WTC11 (cell line): Measurements from ENCODE around the gene LYAR. TPM values are rescaled to one million over a fixed set of nuclear protein-coding genes. Genes with fewer than 3 reads are reported as not detected.
A peak's percentile ranks its signal among the peaks of the same experiment; 100 is the strongest.

ENCODE experiments used
- ATAC-seq: fragments of 200-7000 bp; cut with Tn5 transposase; 2 replicates; pipeline ENCODE4 v1.10.0; 2021; ENCODE audit warnings: mild to moderate bottlenecking, moderate library complexity
- CTCF ChIA-PET: fragments of 300-600 bp; sonication (Branson Sonifier 250); formaldehyde crosslinking; loops from one replicate; lab custom pipeline; 2021; ENCODE audit warnings: antibody characterized with exemption; lab: Charles Lee
- POLR2A ChIA-PET: fragments of 350-600 bp; sonication (Branson Sonifier 250); formaldehyde crosslinking; loops from one replicate; lab custom pipeline; 2021; ENCODE audit warnings: antibody characterized with exemption; lab: Charles Lee
- DNase-seq: peaks from one replicate; pipeline ENCODE4 v3.0.0; 2021; ENCODE audit warnings: low spot score
- H3K27ac Mint-ChIP-seq: 2 replicates; pipeline ENCODE4 v1.8.0; 2021; ENCODE audit warnings: mixed read lengths
- H3K27me3 Mint-ChIP-seq: 2 replicates; pipeline ENCODE4 v1.8.0; 2021; ENCODE audit warnings: low read depth, mild to moderate bottlenecking, moderate library complexity, mixed read lengths
- H3K36me3 Mint-ChIP-seq: 2 replicates; pipeline ENCODE4 v1.8.0; 2021; ENCODE audit warnings: mixed read lengths
- H3K4me1 Mint-ChIP-seq: 2 replicates; pipeline ENCODE4 v1.8.0; 2022; ENCODE audit warnings: mixed read lengths
- H3K4me3 Mint-ChIP-seq: 2 replicates; pipeline ENCODE4 v1.8.0; 2021; ENCODE audit warnings: mild to moderate bottlenecking, moderate library complexity, mixed read lengths
- H3K9me3 Mint-ChIP-seq: 2 replicates; pipeline ENCODE4 v1.8.0; 2021; ENCODE audit warnings: mixed read lengths
- ESRRA ChIP-seq: sonication (generic); formaldehyde crosslinking; IDR thresholded peaks from 2 replicates; pipeline ENCODE4 v1.8.1; 2022; ENCODE audit warnings: mild to moderate bottlenecking, missing genetic modification reagents, borderline replicate concordance
- FOXJ3 ChIP-seq: sonication (generic); formaldehyde crosslinking; IDR thresholded peaks from 2 replicates; pipeline ENCODE4 v1.9.0; 2021; ENCODE audit warnings: missing genetic modification reagents, mild to moderate bottlenecking, borderline replicate concordance
- GABPB1 ChIP-seq: sonication (generic); formaldehyde crosslinking; IDR thresholded peaks from 2 replicates; pipeline ENCODE4 v1.8.1; 2023; ENCODE audit warnings: mild to moderate bottlenecking, missing genetic modification reagents
- GTF2I ChIP-seq: fragments of 250-450 bp; sonication (Bioruptor Pico); conservative IDR thresholded peaks from 2 replicates; pipeline ENCODE4 v1.4.0; 2021; ENCODE audit warnings: mild to moderate bottlenecking
- JUN ChIP-seq: sonication (generic); formaldehyde crosslinking; IDR thresholded peaks from 2 replicates; pipeline ENCODE4 v1.8.0; 2023; ENCODE audit warnings: mild to moderate bottlenecking, missing genetic modification reagents
- NR2C2 ChIP-seq: sonication (generic); formaldehyde crosslinking; IDR thresholded peaks from 2 replicates; pipeline ENCODE4 v1.8.0; 2022; ENCODE audit warnings: mild to moderate bottlenecking, missing genetic modification reagents
- NR3C1 ChIP-seq: sonication (generic); formaldehyde crosslinking; conservative IDR thresholded peaks from 2 replicates; pipeline ENCODE4 v1.8.1; 2023; ENCODE audit warnings: low read depth, mild to moderate bottlenecking, missing genetic modification reagents
- OVOL2 ChIP-seq: fragments of 250-450 bp; sonication (Bioruptor Pico); IDR thresholded peaks from 2 replicates; pipeline ENCODE4 v1.9.0; 2021; ENCODE audit warnings: mild to moderate bottlenecking, borderline replicate concordance
- RELA ChIP-seq: sonication (generic); formaldehyde crosslinking; IDR thresholded peaks from 2 replicates; pipeline ENCODE4 v1.8.1; 2022; ENCODE audit warnings: missing genetic modification reagents, mild to moderate bottlenecking, borderline replicate concordance
- ZNF396 ChIP-seq: fragments of 250-450 bp; sonication (Bioruptor Pico); IDR thresholded peaks from 2 replicates; pipeline ENCODE4 v1.8.0; 2021; ENCODE audit warnings: mild to moderate bottlenecking, moderate library complexity, borderline replicate concordance
- total RNA-seq: library from RNA; stranded (reverse); gene quantifications from 3 replicates; pipeline ENCODE4 v1.2.3, GENCODE V29; 2021
- TF ChIP-seq, protein P1 (sequence below): fragments of 250-450 bp; sonication (Bioruptor Pico); IDR thresholded peaks from 2 replicates; pipeline ENCODE4 v1.9.0; 2021; ENCODE audit warnings: moderate library complexity, mild to moderate bottlenecking, inconsistent platforms, borderline replicate concordance
- TF ChIP-seq, protein P2 (sequence below): fragments of 250-450 bp; sonication (Bioruptor Pico); IDR thresholded peaks from 2 replicates; pipeline ENCODE4 v2.1.2; 2022; ENCODE audit warnings: mild to moderate bottlenecking, moderate library complexity
- TF ChIP-seq, protein P3 (sequence below): fragments of 250-450 bp; sonication (Bioruptor Pico); IDR thresholded peaks from 2 replicates; pipeline ENCODE4 v1.9.0; 2021; ENCODE audit warnings: mild to moderate bottlenecking
- TF ChIP-seq, protein P4 (sequence below): sonication (generic); formaldehyde crosslinking; IDR thresholded peaks from 2 replicates; pipeline ENCODE4 v1.8.1; 2022; ENCODE audit warnings: mild to moderate bottlenecking, missing genetic modification reagents, moderate library complexity, borderline replicate concordance
- TF ChIP-seq, protein P5 (sequence below): sonication (generic); formaldehyde crosslinking; IDR thresholded peaks from 2 replicates; pipeline ENCODE4 v1.8.1; 2023; ENCODE audit warnings: mild to moderate bottlenecking, missing genetic modification reagents
- TF ChIP-seq, protein P6 (sequence below): sonication (generic); formaldehyde crosslinking; IDR thresholded peaks from 2 replicates; pipeline ENCODE4 v1.8.1; 2023; ENCODE audit warnings: mild to moderate bottlenecking, missing genetic modification reagents, moderate library complexity
- TF ChIP-seq, protein P7 (sequence below): fragments of 250-450 bp; sonication (Bioruptor Pico); IDR thresholded peaks from 2 replicates; pipeline ENCODE4 v1.8.0; 2021; ENCODE audit warnings: mild to moderate bottlenecking
- TF ChIP-seq, protein P8 (sequence below): fragments of 250-450 bp; sonication (Bioruptor Pico); conservative IDR thresholded peaks from 2 replicates; pipeline ENCODE4 v1.9.0; 2021; ENCODE audit warnings: mild to moderate bottlenecking

The LYAR gene
- total RNA-seq, 1 experiment from 2014 or later = 36.8 TPM

DNA sequence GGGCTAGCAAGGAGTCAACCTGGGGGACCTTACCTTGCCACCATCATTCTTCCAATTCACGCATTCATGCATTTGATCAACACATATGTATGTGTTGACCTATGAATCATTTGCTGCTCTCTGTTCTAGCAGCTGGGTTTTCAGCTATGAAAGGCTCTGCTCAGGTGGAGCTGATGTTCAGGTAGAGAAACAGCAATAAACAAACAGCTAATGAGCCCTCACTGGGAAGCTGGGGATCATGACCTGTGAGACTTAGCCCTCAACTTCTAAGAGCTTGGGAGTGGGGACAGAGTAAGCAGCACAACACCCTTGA lies 61.6 kb downstream of the LYAR start (continued):
- TF ChIP-seq, protein P1, sequence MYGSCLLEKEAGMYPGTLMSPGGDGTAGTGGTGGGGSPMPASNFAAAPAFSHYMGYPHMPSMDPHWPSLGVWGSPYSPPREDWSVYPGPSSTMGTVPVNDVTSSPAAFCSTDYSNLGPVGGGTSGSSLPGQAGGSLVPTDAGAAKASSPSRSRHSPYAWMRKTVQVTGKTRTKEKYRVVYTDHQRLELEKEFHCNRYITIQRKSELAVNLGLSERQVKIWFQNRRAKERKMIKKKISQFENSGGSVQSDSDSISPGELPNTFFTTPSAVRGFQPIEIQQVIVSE (CRISPR knock-in tag) = no peak
- TF ChIP-seq, all 79 proteins: peak for 0

DNA sequence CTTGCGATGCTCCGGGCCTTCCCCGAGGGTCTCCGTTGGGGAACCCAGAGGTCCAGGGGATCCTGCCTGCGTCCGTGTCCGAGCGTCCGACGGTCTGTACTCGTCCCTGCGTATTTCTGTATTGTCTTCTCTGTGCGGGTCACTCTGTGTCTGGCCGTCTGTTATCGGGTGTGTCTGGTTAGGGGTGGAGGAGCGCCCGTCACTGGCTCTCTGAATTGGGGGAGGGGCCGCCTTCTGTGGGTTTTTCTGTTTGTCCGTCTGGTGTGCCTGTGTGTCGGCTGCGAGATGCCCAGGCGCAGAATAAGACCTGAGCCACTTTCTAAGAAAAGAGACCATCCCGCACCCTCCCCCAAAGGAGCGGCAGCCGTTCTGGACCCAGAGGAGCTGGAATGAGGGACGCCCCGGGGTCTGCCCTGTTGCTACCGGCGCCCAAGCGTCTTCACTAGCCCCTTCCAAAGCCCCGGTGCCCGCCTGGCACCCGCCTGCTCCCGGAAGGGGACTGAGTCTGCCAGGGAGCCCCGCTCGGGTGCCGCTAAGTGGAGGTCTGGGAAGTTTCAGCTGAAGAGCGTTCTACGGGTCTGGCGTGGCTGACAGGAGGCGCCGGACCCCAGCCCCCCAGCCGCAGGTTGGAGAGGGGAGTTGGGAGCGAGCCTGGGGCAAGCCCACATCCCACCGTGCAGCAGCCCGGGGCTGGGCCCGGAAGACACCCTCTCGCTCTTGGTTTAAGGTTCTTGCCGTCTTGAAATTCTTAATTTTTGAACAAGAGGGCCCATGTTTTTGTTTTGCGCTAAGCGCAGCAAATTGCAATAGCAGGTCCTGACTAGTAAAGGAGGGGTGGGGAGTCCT lies 62.2 kb downstream of the LYAR start:
- no peak for TF ChIP-seq FOXJ3 (CRISPR knock-in tag)
- TF ChIP-seq, protein P2, sequence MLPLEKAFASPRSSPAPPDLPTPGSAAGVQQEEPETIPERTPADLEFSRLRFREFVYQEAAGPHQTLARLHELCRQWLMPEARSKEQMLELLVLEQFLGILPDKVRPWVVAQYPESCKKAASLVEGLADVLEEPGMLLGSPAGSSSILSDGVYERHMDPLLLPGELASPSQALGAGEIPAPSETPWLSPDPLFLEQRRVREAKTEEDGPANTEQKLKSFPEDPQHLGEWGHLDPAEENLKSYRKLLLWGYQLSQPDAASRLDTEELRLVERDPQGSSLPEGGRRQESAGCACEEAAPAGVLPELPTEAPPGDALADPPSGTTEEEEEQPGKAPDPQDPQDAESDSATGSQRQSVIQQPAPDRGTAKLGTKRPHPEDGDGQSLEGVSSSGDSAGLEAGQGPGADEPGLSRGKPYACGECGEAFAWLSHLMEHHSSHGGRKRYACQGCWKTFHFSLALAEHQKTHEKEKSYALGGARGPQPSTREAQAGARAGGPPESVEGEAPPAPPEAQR (CRISPR knock-in tag) = no peak
- no peak for TF ChIP-seq GABPB1 (CRISPR knock-in tag)
- TF ChIP-seq, protein P3, sequence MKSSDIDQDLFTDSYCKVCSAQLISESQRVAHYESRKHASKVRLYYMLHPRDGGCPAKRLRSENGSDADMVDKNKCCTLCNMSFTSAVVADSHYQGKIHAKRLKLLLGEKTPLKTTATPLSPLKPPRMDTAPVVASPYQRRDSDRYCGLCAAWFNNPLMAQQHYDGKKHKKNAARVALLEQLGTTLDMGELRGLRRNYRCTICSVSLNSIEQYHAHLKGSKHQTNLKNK (CRISPR knock-in tag) = no peak
- TF ChIP-seq, protein P4, sequence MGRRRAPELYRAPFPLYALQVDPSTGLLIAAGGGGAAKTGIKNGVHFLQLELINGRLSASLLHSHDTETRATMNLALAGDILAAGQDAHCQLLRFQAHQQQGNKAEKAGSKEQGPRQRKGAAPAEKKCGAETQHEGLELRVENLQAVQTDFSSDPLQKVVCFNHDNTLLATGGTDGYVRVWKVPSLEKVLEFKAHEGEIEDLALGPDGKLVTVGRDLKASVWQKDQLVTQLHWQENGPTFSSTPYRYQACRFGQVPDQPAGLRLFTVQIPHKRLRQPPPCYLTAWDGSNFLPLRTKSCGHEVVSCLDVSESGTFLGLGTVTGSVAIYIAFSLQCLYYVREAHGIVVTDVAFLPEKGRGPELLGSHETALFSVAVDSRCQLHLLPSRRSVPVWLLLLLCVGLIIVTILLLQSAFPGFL = no peak
- TF ChIP-seq NR2C2 = no peak
- TF ChIP-seq, protein P5, sequence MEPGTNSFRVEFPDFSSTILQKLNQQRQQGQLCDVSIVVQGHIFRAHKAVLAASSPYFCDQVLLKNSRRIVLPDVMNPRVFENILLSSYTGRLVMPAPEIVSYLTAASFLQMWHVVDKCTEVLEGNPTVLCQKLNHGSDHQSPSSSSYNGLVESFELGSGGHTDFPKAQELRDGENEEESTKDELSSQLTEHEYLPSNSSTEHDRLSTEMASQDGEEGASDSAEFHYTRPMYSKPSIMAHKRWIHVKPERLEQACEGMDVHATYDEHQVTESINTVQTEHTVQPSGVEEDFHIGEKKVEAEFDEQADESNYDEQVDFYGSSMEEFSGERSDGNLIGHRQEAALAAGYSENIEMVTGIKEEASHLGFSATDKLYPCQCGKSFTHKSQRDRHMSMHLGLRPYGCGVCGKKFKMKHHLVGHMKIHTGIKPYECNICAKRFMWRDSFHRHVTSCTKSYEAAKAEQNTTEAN (CRISPR knock-in tag) = no peak
- TF ChIP-seq NR3C1 (CRISPR knock-in tag) = no peak
- TF ChIP-seq, protein P6, sequence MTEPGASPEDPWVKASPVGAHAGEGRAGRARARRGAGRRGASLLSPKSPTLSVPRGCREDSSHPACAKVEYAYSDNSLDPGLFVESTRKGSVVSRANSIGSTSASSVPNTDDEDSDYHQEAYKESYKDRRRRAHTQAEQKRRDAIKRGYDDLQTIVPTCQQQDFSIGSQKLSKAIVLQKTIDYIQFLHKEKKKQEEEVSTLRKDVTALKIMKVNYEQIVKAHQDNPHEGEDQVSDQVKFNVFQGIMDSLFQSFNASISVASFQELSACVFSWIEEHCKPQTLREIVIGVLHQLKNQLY (CRISPR knock-in tag) = no peak
- POLR2A ChIA-PET = no interaction called here
- Mint-ChIP-seq H3K9me3 (peaks cover 7% of the 10 kb centered on the region), H3K36me3 (peaks cover 2% of the 10 kb centered on the region), H3K27ac (no peak overlapping the region), H3K4me3 (peak overlapping the region; percentile 67), H3K4me1 (peaks cover 13% of the 10 kb centered on the region), H3K27me3 (peaks cover 89% of the 10 kb centered on the region)
- ATAC-seq (no peak), DNase-seq (no peak)
- CTCF ChIA-PET = interaction anchor here (0.6 kb wide), 2 partner anchors 45 to 115 kb away, joined by 3 read pairs; no protein-coding TSS in a partner anchor

DNA sequence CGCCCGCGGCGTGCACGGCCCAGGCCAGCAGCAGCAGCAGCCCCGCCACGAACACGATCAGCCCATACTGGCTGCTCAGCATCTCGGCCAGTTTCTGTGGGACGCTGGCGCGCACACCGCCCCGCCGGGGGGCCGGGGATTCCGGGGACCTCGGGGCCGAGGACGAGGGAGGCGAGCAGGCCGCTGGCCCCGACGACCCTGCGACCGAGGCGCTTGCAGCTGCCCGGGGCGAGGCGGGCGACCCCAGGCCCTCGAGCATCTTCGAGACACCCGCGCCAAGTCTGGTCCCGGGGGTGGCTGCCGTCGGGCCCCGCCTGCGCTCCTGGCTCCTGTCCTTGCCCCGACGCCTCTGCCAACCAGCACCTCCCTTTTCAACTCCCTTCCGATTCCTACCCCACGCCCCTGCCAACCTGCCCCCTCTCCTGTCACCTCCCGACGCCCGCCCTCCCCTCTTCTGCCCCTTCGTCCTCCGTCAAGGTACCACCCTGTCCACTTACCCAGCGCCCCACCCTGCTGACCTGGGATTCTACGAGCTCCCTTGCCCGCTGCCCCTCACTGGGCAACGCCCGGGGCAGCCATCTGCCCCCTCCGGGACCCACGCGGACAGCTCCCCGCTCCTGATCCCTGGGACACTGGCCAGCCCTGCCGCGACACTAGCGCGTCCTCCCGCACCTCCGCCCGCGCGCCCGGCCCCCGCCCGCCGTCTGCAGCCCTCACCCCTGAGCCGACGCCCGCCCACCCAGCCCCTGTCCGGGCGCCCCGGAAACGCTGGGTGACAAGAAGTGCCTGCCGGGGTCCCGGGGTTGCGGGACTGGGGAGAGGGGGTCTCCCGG lies 63.1 kb downstream of the LYAR start, which contains the start of gene OTOP1:
TSS of gene OTOP1 (minus strand) at position 324 of the 833 bp plus-strand sequence. CDS start at position 259, 65 bp downstream.
- TF ChIP-seq ESRRA (CRISPR knock-in tag) = peak; percentile 33; the same call in 1 of the 2 replicates
- no peak for TF ChIP-seq JUN (CRISPR knock-in tag)
- no peak for TF ChIP-seq ZNF396 (CRISPR knock-in tag)
- TF ChIP-seq OVOL2 (CRISPR knock-in tag) = no peak
- no peak for TF ChIP-seq GTF2I
- TF ChIP-seq, protein P7, sequence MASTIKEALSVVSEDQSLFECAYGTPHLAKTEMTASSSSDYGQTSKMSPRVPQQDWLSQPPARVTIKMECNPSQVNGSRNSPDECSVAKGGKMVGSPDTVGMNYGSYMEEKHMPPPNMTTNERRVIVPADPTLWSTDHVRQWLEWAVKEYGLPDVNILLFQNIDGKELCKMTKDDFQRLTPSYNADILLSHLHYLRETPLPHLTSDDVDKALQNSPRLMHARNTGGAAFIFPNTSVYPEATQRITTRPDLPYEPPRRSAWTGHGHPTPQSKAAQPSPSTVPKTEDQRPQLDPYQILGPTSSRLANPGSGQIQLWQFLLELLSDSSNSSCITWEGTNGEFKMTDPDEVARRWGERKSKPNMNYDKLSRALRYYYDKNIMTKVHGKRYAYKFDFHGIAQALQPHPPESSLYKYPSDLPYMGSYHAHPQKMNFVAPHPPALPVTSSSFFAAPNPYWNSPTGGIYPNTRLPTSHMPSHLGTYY (CRISPR knock-in tag) = no peak
- TF ChIP-seq, protein P8, sequence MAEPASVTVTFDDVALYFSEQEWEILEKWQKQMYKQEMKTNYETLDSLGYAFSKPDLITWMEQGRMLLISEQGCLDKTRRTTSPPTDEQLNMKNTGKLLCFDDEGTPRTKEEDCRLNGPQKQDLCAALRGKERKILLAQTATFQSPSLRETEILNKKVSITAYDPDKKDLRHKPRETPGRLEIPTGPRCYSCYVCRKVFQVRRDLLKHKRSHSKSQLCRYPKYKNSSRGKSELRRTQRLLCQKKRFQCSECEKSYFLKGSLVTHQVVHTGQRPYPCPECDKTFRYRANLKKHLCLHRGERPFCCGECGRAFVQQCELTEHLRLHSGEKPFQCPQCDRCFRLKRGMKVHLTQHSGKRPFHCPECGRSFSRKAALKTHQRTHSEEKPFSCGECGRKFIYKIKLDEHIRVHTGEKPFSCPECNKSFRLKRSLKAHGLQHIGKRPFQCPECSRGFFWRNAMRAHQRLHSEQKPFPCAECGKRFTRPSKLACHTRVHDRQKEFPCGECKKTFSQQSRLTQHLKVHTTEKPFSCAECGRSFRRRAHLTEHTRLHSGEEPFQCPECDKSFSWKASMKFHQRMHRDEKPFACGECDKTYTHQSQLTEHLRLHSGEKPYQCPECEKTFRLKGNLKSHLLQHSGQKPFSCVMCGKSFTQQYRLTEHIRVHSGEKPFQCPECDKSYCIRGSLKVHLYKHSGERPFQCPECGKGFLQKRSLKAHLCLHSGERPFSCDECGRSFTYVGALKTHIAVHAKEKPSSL = no peak
- 0 out of 2 replicates have a peak, but pooled peaks have one; percentile 59 for TF ChIP-seq RELA (CRISPR knock-in tag)
- no peak for DNase-seq
- H3K4me3 Mint-ChIP-seq = peak within 1 kb of the TSS; percentile 67
- no peak for ATAC-seq
- H3K9me3 Mint-ChIP-seq = peaks cover 2% of the 10 kb centered on the region
- ChIA-PET POLR2A (no interaction called here), CTCF (interaction anchor here (0.6 to 1.7 kb wide), 3 partner anchors 44 to 116 kb away, joined by 3 to 6 read pairs (median 3); no protein-coding TSS in a partner anchor)
- H3K27me3 Mint-ChIP-seq = peaks cover 94% of the 10 kb centered on the region
- H3K27ac Mint-ChIP-seq = no peak within 1 kb of the TSS
- no peaks in the 10 kb centered on the region for H3K36me3 Mint-ChIP-seq
- peaks cover 13% of the 10 kb centered on the region for H3K4me1 Mint-ChIP-seq
